ENCODE measurements around the gene CTNNA3. TPM values are rescaled to one million over a fixed set of nuclear protein-coding genes. Genes with fewer than 3 reads are reported as not detected.

Gene CTNNA3
- total and polyA plus RNA-seq, 4 donors, result under 0.01 to 39.8 (median 0.09) TPM

- DNase-seq, result no peak
- H3K4me1 ChIP-seq (ENCODE audit: control insufficient read depth in 5 of 5, insufficient read depth in 5 of 5, low read length in 5 of 5), result no peaks in the 10 kb centered on the region
- no peak for ATAC-seq (ENCODE audit: insufficient read depth, low FRiP score)
- WGBS, 2 donors, result 73 to 74% methylated on average over 3 of the region's 3 CpGs
- no peak overlapping the region for H3K9ac ChIP-seq (ENCODE audit: insufficient read depth in 1 of 2, low read length in 2 of 2)
- H3K9me3 ChIP-seq (ENCODE audit: control insufficient read depth in 4 of 4, insufficient read depth in 3 of 4, low read length in 3 of 4), result no peaks in the 10 kb centered on the region
- no peak overlapping the region for H3K4me3 ChIP-seq
- no peaks in the 10 kb centered on the region for H3K27me3 ChIP-seq (ENCODE audit: control insufficient read depth in 3 of 3, insufficient read depth in 3 of 3, low read length in 2 of 3)
- no peak overlapping the region for H3K27ac ChIP-seq (ENCODE audit: low read depth in 1 of 2, low read length in 1 of 2)
- no peak for TF ChIP-seq CTCF (IDR thresholded peaks at IDR 0.05; ENCODE audit: control extremely low read depth, extremely low read depth)
- H3K36me3 ChIP-seq (ENCODE audit: control insufficient read depth in 4 of 4, insufficient read depth in 4 of 4, low read length in 4 of 4), result no peaks in the 10 kb centered on the region
Observed at GRCh38 chr10:66353422-66353821, 1342.6 kb downstream of the CTNNA3 start.

DNA sequence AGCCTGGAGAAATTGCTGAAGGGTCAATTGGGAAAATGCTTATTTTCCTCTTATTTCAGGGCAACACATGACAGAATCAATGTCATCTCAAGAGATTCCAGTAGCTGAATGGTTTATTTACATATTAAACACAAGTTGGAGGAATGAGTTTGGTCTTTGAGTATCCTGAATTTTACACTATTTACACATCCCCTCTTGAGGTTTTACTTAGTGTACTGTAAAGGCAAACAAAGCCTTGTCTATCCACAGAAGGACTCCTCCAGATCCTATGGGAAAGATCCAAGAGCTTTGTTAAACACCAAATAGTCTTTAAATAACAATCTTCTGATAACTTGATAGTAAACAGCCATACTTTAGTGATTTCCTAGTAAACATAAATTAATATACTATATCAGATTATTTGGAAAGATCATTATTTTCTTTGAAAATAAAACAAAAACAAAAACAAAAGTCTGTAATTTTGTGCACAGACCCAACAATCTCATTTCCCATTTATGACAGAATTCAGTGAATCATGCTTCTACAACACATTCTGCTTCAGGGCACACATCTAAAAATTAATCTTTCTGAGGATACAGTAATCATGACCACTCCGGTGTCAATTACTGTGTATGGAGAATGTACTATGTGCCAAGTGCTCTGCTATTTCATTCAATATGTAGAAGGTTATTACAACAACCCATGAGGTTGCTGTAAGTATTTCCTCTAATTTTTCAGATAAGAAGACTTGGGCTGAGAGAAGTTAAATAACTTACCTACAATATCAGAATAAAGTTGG is 1345.2 kb downstream of the CTNNA3 start:
- H3K9me3 ChIP-seq (ENCODE audit: control insufficient read depth in 4 of 4, insufficient read depth in 3 of 4, low read length in 3 of 4), result no peaks in the 10 kb centered on the region
- H3K4me3 ChIP-seq, result no peak overlapping the region
- TF ChIP-seq CTCF (IDR thresholded peaks at IDR 0.05; ENCODE audit: control extremely low read depth, extremely low read depth), result no peak
- H3K36me3 ChIP-seq (ENCODE audit: control insufficient read depth in 4 of 4, insufficient read depth in 4 of 4, low read length in 4 of 4), result no peaks in the 10 kb centered on the region
- H3K27ac ChIP-seq (ENCODE audit: low read depth in 1 of 2, low read length in 1 of 2), result no peak overlapping the region
- no peaks in the 10 kb centered on the region for H3K27me3 ChIP-seq (ENCODE audit: control insufficient read depth in 3 of 3, insufficient read depth in 3 of 3, low read length in 2 of 3)
- 67 to 88% methylated on average over 1 of the region's 1 CpG for WGBS, 2 donors
- no peaks in the 10 kb centered on the region for H3K4me1 ChIP-seq (ENCODE audit: control insufficient read depth in 5 of 5, insufficient read depth in 5 of 5, low read length in 5 of 5)
- no peak for ATAC-seq (ENCODE audit: insufficient read depth, low FRiP score)
- H3K9ac ChIP-seq (ENCODE audit: insufficient read depth in 1 of 2, low read length in 2 of 2), result no peak overlapping the region
- DNase-seq, result no peak

GRCh38 chr10:66349726-66350125 is 1346.3 kb downstream of the CTNNA3 start:
- no peak overlapping the region for H3K9ac ChIP-seq (ENCODE audit: insufficient read depth in 1 of 2, low read length in 2 of 2)
- ATAC-seq (ENCODE audit: insufficient read depth, low FRiP score) (no peak), DNase-seq (no peak)
- H3K4me1 ChIP-seq (ENCODE audit: control insufficient read depth in 5 of 5, insufficient read depth in 5 of 5, low read length in 5 of 5), result no peaks in the 10 kb centered on the region
- H3K27ac ChIP-seq (ENCODE audit: low read depth in 1 of 2, low read length in 1 of 2), result no peak overlapping the region
- WGBS, 2 donors, result 53 to 64% methylated on average over 1 of the region's 1 CpG
- H3K36me3 ChIP-seq (ENCODE audit: control insufficient read depth in 4 of 4, insufficient read depth in 4 of 4, low read length in 4 of 4), result no peaks in the 10 kb centered on the region
- no peaks in the 10 kb centered on the region for H3K27me3 ChIP-seq (ENCODE audit: control insufficient read depth in 3 of 3, insufficient read depth in 3 of 3, low read length in 2 of 3)
- TF ChIP-seq CTCF (IDR thresholded peaks at IDR 0.05; ENCODE audit: control extremely low read depth, extremely low read depth), result no peak
- no peak overlapping the region for H3K4me3 ChIP-seq
- H3K9me3 ChIP-seq (ENCODE audit: control insufficient read depth in 4 of 4, insufficient read depth in 3 of 4, low read length in 3 of 4), result no peaks in the 10 kb centered on the region

GRCh38 chr10:66349076-66349475 is 1346.9 kb downstream of the CTNNA3 start:
- H3K9me3 ChIP-seq (ENCODE audit: control insufficient read depth in 4 of 4, insufficient read depth in 3 of 4, low read length in 3 of 4), result no peaks in the 10 kb centered on the region
- 84 to 90% methylated on average over 2 of the region's 2 CpGs for WGBS, 2 donors
- H3K4me1 ChIP-seq (ENCODE audit: control insufficient read depth in 5 of 5, insufficient read depth in 5 of 5, low read length in 5 of 5), result no peaks in the 10 kb centered on the region
- H3K27me3 ChIP-seq (ENCODE audit: control insufficient read depth in 3 of 3, insufficient read depth in 3 of 3, low read length in 2 of 3), result no peaks in the 10 kb centered on the region
- ATAC-seq (ENCODE audit: insufficient read depth, low FRiP score), result no peak
- H3K9ac ChIP-seq (ENCODE audit: insufficient read depth in 1 of 2, low read length in 2 of 2), result no peak overlapping the region
- no peak overlapping the region for H3K27ac ChIP-seq (ENCODE audit: low read depth in 1 of 2, low read length in 1 of 2)
- H3K36me3 ChIP-seq (ENCODE audit: control insufficient read depth in 4 of 4, insufficient read depth in 4 of 4, low read length in 4 of 4), result no peaks in the 10 kb centered on the region
- no peak for DNase-seq
- no peak for TF ChIP-seq CTCF (IDR thresholded peaks at IDR 0.05; ENCODE audit: control extremely low read depth, extremely low read depth)
- H3K4me3 ChIP-seq, result no peak overlapping the region
